NCI-H226 (cell line): Measurements from ENCODE around the gene MYO10.
"Not testable (repeated sequence)": the region's sequence is repeated elsewhere in the genome, so short reads cannot be mapped to it uniquely, and the experiment has no call there.

Experiments
- DNase-seq: peaks from one replicate; pipeline ENCODE4 v3.0.0-alpha.2; 2015

Gene MYO10

GRCh38 chr5:16735101-16736060, 200.7 kb downstream of the MYO10 start:
- DNase-seq, result no peak

DNA sequence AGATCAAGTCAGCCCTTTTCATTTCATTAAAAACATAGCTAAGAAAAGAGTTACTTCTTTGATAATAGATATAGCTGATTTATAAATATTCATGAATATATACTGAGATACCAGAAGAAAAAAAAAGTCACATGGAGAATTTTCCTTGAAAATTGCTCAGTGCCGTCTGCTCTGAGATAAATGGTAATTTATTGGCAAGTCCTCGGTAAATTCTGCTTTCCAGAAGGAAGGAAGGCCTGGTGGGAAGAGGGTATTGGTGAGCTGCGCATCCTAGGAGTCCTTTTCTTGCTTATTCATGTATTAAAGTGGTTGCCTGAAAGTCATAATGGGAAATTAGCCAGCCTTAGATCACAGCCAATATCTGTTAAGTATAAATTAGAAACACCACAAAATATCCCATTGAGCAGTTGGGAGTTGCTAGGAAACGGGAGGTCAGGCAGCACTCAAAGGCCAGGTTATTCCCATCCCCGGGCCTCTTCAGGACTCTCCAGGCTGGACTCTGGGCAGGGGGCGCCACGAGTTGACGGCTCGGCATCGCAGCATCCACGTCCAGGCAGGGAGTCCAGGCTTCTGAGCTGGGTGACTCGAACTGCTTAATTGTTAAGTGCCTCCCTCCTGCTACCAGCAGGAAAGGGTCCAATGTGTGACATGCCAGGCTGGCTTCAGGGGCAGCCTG, 202.6 kb downstream of the MYO10 start:
- no peak for DNase-seq

DNA sequence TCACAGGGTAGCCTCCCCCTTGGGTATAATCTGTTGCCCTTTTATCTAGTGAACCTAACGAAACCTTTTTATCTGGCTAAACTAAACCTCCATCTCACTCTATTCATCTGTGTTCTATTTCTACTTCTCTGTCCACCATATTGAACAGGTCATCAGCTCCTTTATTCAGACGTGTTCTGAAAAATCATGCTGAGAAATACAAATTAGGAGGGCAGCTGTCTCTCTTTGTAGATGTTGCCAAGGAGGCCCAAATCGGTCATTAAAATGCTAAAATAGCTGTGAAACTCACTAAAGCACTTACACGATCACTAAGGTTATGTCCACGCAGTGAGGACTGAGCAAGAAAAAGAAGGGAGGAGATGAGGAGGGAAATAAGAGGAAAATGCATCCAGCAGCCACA, 203.7 kb downstream of the MYO10 start:
- no peak for DNase-seq

- DNase-seq, result no peak
Observed at GRCh38 chr5:16727755-16728325, 208.2 kb downstream of the MYO10 start.

DNA sequence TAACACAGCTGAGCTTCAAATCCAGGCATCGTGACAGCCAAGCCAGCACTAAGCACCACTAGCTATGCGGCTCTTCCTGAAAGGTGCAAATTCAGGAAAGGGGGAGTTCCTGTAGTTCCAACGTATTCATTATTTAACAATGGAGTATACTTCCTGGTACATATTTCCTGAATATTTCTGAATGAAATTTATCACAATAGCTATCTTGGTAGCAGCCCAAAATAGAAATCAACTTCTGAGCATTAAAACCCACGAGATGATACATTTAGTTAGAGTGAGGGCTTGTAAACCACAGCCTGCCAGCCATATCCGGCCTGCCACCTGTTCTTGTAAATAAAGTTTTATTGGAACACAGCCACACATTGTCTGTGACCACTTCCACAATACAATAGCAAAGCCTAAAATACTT, 209.5 kb downstream of the MYO10 start:
- no peak for DNase-seq

DNA sequence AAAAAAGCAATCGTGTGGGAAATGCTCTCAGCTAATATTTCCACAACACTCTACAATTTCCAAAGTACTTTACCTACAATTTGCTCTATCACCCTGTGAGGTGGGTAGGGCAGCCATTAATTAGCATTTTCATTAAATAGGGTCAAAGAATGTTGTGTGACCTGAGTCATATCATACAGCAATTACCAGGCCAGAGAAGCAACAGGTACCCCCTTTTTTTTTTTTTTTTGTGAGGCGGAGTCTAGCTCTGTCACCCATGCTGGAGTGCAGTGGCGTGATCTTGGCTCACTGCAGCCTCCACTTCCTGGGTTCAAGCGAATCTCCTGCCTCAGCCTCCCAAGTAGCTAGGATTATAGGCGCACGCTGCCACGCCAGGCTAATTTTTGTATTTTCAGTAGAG, 210.5 kb downstream of the MYO10 start:
- DNase-seq, result no peak

- no peak for DNase-seq
Observed at GRCh38 chr5:16723821-16724220, 212.3 kb downstream of the MYO10 start.

- no peak for DNase-seq
Observed at GRCh38 chr5:16722097-16722495, 214.0 kb downstream of the MYO10 start.

DNA sequence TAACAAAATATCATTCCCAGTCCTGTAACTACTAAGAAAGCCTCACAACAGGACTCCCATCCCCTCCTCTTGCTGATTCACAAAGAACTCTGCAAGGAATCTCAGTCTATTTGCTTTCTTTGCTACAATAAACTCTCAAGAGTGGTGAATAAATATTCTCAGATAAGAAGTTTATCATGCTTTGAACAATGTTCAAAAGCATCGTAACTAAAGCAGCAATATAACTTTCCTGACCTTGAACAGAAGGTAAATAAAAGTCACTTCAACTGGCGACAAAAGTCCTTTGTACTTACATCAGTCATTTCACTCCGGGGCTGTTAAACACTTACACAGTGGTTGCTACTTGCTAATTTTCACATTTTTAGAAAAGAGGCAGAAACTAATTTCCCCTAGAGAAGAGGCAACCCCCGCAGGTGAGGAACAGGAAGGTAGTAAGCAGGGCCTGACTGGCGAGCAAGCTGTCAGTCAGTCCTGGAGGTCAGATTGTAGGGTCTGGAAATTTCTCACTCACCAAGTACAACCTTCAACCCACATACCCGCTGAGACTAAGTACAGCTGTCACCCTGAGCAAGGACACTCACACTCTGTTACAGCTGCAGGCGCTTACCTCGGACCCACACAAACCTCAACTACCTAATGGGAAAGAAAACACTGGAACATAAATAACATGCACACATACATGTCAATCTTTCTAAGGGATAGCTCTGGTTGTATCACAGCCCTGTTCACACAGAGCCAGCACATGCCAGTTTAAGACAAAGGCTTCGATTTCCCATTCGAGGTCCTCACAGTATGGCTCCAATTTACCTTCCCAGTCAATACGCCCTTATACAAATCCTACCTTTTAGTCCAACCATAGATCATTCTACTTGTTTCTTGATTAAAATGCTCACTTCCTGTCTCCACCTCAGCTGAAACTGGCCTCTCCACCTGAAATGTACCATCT, 214.7 kb downstream of the MYO10 start:
- no peak for DNase-seq

GRCh38 chr5:16718036-16718435, 218.1 kb downstream of the MYO10 start:
- not testable (repeated sequence) for DNase-seq

DNA sequence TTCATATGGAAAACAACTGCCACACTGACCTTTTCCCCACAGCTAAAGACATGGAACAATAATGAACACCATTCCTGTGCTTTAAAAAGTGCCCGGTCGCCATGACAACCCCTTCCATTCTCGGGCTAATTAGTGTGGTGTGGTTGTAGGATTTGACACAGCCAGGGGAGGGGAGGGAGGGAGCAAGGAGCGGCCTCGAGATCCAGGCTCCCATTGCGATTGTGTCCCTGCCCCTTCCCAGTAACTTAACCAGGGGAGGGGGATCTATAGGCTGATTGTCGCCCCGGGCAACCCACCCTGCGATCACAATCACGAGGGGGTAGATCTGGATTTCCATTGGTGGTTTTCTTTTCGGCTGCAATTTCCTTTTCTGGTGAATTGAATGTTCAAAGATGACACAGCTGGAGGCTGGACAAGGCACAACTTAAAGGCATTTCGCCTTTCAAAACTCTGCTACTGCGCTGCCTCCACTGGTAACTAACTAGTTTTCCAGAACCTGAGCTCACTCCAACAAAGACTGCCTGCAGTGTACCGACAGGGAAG, 222.6 kb downstream of the MYO10 start:
- no peak for DNase-seq

DNA sequence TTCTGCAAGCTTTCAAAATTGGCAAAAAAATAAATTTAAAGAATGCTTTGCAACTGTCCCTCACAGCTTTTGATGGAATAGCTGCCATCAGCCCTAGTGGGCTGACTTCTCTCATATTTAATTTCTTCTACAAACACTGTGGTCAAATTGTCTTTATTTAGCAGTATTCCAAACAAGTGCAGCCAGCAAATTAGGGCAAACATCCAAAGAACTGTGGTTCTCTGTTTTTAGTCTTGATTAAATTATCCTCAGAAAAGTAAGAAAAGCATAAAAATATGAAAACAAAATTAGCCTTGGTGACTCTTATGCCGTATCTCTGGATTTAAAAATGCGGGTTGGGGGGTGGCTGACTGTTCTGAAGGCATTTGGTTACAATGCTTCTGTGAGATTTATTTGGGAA, 223.5 kb downstream of the MYO10 start:
- no peak for DNase-seq

GRCh38 chr5:16712178-16712577, 223.9 kb downstream of the MYO10 start:
- DNase-seq, result no peak

GRCh38 chr5:16709691-16710433, 226.2 kb downstream of the MYO10 start:
- DNase-seq, result no peak

DNA sequence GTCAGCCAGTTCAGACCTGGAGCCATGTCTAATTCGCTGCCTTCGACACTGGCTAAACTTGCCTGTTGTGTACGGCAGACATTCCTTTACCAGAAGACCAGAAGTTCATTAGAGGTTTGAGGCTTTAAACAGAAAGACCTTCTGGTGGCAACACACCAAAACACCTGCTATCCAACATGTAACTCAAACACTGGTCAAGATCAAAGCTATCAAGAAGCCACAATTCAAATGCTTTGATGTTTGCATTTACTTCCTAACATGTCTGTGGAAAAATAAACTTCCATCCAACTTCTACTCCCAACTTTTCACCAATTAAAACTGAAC, 228.3 kb downstream of the MYO10 start:
- DNase-seq, result no peak

DNA sequence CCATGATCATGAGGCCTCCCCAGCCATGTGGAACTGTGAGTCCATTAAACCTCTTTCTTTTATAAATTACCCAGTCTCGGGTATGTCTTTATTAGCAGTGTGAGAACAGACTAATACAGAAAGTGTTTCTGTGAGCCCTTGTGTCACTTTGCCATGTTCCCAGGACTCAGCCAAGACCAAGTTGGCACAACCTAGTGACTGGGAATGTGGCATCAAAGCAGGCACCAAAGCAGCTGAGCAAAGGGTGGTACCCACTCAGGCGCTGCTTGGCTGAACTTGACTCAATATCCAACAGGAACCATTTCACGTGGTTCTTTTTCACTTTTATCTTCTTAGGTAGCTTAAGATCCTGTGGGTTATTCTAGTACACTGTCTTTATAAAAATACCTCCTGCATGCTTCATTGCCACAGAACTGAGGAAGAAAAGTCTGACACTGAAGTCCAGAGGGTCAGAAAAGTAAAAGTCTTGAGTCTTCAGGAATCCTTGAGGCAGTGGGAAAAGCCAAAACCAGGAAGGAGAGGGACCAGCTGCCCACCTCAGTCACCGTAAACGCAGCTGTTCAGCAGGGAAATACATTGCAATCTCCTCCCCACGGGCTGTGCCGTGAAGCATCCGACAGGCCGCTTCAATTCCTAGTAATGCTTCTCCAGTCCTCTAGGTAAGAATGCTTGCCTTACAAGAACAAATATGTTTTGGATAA, 228.8 kb downstream of the MYO10 start:
- DNase-seq, result no peak

GRCh38 chr5:16704945-16705344, 231.1 kb downstream of the MYO10 start:
- no peak for DNase-seq

DNA sequence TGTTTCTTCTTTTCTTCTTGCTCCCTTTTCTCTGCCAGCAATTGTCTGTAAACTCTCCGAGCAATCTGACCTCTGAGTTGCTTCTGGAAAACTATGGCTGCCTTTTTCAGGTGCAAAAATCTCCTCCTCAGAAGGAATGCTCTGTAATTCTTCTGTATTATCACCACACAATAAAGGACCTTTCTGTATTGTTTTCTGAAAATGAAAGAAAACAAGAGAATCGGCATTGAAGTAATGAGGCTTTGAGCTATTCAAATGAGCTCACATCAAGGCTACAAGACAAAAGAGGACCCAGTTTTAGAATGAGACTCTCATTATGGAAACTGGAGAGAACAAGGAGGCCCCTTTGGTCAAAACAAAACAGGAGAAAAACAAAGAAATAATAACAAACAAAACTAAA, 233.1 kb downstream of the MYO10 start:
- no peak for DNase-seq

DNA sequence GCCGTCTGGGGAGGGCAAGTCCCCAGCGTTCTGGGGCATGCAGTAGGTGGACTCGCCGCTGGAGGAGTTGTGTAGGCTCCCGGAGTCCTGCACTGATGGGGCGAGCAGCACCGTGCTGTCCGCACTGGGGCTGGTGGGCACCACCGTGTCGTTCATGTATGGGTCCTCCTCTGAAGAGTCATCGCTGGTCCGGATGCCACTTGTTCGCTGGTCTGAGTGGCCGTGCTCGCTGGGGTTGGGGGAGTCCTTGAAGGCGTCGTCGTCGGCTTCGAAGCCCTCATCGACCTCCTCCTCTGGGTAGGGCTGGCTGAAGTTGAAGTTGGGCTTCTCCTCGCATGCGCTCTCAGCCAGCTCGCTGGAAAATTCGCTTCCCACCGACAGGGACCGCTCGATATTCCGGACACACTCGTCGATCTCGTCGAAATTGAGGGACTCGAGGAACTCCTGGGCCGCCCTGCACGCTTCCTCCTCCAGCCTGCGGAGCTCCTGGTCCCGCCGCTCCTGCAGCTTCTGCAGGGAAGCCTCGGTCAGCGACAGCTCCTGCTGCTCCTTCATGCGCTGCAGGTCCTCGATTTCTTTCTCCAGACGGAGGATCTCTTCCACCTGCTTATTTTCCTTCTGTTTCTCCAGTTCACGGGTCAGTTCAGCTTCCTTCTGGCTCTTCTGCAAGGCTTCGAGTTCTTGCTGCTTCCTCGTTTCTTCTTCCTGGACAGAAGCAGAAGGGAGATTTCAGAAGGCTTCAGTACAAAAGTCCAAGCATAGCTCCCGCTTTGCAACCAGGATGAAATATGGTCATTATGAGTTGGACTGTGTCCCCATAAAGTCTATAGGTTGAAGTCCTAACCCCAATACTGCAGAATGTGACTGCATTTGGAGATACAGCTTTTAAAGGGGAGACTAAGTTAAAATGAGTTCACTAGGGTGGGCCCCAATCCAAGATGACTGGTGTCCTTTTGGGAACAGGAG, 234.7 kb downstream of the MYO10 start:
- no peak for DNase-seq

- no peak for DNase-seq
Observed at GRCh38 chr5:16700081-16700480, 236.0 kb downstream of the MYO10 start.
